Spinal cord (tissue), 10 donors: ENCODE measurements around the gene STAG1. TPM values are rescaled to one million over a fixed set of nuclear protein-coding genes. Genes with fewer than 3 reads are reported as not detected.
"Not testable (repeated sequence)": the region's sequence is repeated elsewhere in the genome, so short reads cannot be mapped to it uniquely, and the experiment has no call there.

Source experiments
- DNase-seq, 6 donors: peaks; one replicate each; pipeline versions ENCODE4 v3.0.0 to v3.0.0-alpha.2; 2013 to 2015; ENCODE audit warnings: low spot score in 6 of 6, low read depth in 4 of 6
- H3K27ac ChIP-seq: one replicate; pipeline ENCODE4 v1.5.1; 2013; ENCODE audit warnings: low read depth, low read length, control low read depth
- H3K27me3 ChIP-seq: one replicate; pipeline ENCODE4 v1.6.1; 2013; ENCODE audit warnings: low read length; ENCODE audit not compliant: control insufficient read depth, insufficient read depth
- H3K36me3 ChIP-seq: one replicate; pipeline ENCODE4 v1.6.1; 2013; ENCODE audit warnings: low read length; ENCODE audit not compliant: control insufficient read depth, insufficient read depth
- H3K4me1 ChIP-seq: one replicate; pipeline ENCODE4 v1.6.1; 2013; ENCODE audit warnings: low read length; ENCODE audit not compliant: control insufficient read depth, insufficient read depth
- H3K4me3 ChIP-seq: one replicate; pipeline ENCODE4 v1.5.1; 2013; ENCODE audit warnings: low read depth, low read length, control low read depth
- H3K9me3 ChIP-seq: one replicate; pipeline ENCODE4 v1.6.1; 2013; ENCODE audit warnings: low read length; ENCODE audit not compliant: control insufficient read depth, insufficient read depth
- WGBS: methylation state at CpG from one replicate; pipeline ENCODE4 v1.1.5; 2013; ENCODE audit warnings: missing lambda C conversion rate; ENCODE audit not compliant: insufficient coverage; 5-methylcytosine and 5-hydroxymethylcytosine counted together
- long read RNA-seq, 4 donors: transcript quantifications; one replicate each; lab custom pipeline, GENCODE V29; 2026
- polyA plus RNA-seq, 2 donors: library from polyadenylated mRNA; unstranded; fragments of 120-200 nt; gene quantifications; one replicate each; pipeline ENCODE4 v1.2.1, GENCODE V29; 2013; ENCODE audit not compliant: insufficient read length in 2 of 2
- total RNA-seq, 2 donors: library from RNA; depleted of rRNA in 1 of 2; stranded (reverse); fragments of 120-200 nt in 1 of 2; fragments of >200 nt in 1 of 2; gene quantifications; one replicate each; pipeline versions ENCODE4 v1.2.3 to v1.2.4, GENCODE V29; 2013 to 2014
- donor health status: healthy.

The STAG1 gene
- 10 to 100 TPM; 57.0 to 77.4 TPM for total RNA-seq
- polyA plus RNA-seq = 10 to 100 TPM; 24.8 to 32.9 TPM
- long read RNA-seq, donor 1, full-length matches to known transcripts = 1 of 1 reads
- long read RNA-seq, donor 1, partial matches to known transcripts = 0 of 1 reads
- long read RNA-seq, donor 1, other reads (novel, unspliced or antisense) = 0 of 1 reads
- long read RNA-seq, donor 2, full-length matches to known transcripts = 1 of 1 reads
- long read RNA-seq, donor 2, partial matches to known transcripts = 0 of 1 reads
- long read RNA-seq, donor 2, other reads (novel, unspliced or antisense) = 0 of 1 reads
- long read RNA-seq, donor 3 = 0 reads
- long read RNA-seq, donor 4, full-length matches to known transcripts = 1 of 1 reads
- long read RNA-seq, donor 4, partial matches to known transcripts = 0 of 1 reads
- long read RNA-seq, donor 4, other reads (novel, unspliced or antisense) = 0 of 1 reads

DNA sequence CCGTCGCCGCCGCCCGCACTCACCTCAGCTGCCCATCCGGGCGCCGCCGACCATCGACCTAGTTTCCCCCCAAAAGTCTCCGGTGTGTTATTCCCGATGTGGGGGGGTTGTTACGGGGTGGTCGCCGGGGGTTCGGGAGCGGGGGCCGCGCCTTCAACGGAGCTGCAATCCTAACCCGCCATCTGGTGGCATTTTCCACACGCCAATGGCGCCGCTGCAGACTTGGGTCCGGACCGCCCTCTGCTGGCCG, at the start of gene STAG1:
STAG1 (minus strand) TSS at position 207 of the 250 bp plus-strand sequence. CDS start 121,480 bp downstream, outside the sequence.
- Histone ChIP-seq H3K36me3 (no peaks in the 10 kb centered on the region), H3K4me1 (peaks cover 10% of the 10 kb centered on the region), H3K27ac (peak within 1 kb of the TSS; percentile 99), H3K9me3 (no peaks in the 10 kb centered on the region), H3K27me3 (no peaks in the 10 kb centered on the region), H3K4me3 (peak within 1 kb of the TSS; percentile 71)
- WGBS = under 1% methylated on average over 18 of the region's 27 CpGs
- peak in 1 of 6 donors; percentile 97 for DNase-seq

GRCh38 chr3:136801146-136801545, 49.0 kb upstream of the STAG1 start:
- H3K4me1 ChIP-seq, H3K27me3 ChIP-seq, H3K27ac ChIP-seq, H3K36me3 ChIP-seq, DNase-seq, H3K4me3 ChIP-seq, H3K9me3 ChIP-seq: not testable (repeated sequence)
- WGBS = 96% methylated on average over 7 of the region's 10 CpGs

GRCh38 chr3:136792556-136793330, 40.6 kb upstream of the STAG1 start:
- Histone ChIP-seq H3K4me1 (peaks cover 14% of the 10 kb centered on the region), H3K27ac (peak overlapping the region; percentile 64), H3K27me3 (no peaks in the 10 kb centered on the region), H3K36me3 (no peaks in the 10 kb centered on the region), H3K9me3 (no peaks in the 10 kb centered on the region), H3K4me3 (no peak overlapping the region)
- WGBS = no CpG with 5 or more reads among the region's 4 CpGs
- DNase-seq = peak in 4 of 6 donors; percentile 45 to 85 (median 74)

GRCh38 chr3:136790786-136791185, 38.6 kb upstream of the STAG1 start:
- no peaks in the 10 kb centered on the region for H3K9me3 ChIP-seq
- no peaks in the 10 kb centered on the region for H3K36me3 ChIP-seq
- no peak for DNase-seq
- WGBS = 82% methylated on average over 3 of the region's 3 CpGs
- H3K27ac ChIP-seq = no peak overlapping the region
- H3K4me3 ChIP-seq = no peak overlapping the region
- H3K27me3 ChIP-seq = no peaks in the 10 kb centered on the region
- peaks cover 17% of the 10 kb centered on the region for H3K4me1 ChIP-seq

DNA sequence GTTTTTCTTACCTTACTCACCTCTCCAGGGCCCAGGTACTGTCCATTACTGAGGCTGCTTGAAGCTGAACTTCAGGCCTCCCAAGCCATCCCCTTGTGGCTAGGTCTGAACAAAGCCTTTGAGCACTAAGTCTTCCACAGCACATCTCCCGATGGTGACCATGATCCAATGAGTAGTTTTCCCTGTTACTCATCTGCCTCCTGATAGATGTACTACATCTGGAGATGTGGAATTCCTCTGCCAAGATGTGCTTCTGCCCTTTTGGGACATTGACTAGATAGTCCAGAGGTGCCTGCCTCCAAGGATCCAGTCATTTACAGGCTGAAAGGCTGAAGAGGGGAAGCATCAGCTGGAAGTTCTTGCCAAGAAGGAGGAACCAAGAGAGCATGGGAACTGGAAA, 37.8 kb upstream of the STAG1 start:
- no peak for DNase-seq
- no peaks in the 10 kb centered on the region for H3K9me3 ChIP-seq
- no peaks in the 10 kb centered on the region for H3K36me3 ChIP-seq
- no peak overlapping the region for H3K4me3 ChIP-seq
- no peaks in the 10 kb centered on the region for H3K27me3 ChIP-seq
- peaks cover 17% of the 10 kb centered on the region for H3K4me1 ChIP-seq
- no peak overlapping the region for H3K27ac ChIP-seq
- no CpG with 5 or more reads among the region's 1 CpG for WGBS

- Histone ChIP-seq H3K4me1 (peaks cover 17% of the 10 kb centered on the region), H3K27me3 (no peaks in the 10 kb centered on the region), H3K4me3 (no peak overlapping the region), H3K9me3 (no peaks in the 10 kb centered on the region), H3K27ac (no peak overlapping the region), H3K36me3 (no peaks in the 10 kb centered on the region)
- no peak for DNase-seq
- 80% methylated on average over 1 of the region's 1 CpG for WGBS
Observed at GRCh38 chr3:136788154-136788553, 36.0 kb upstream of the STAG1 start.

GRCh38 chr3:136787349-136787748, 35.2 kb upstream of the STAG1 start:
- no CpG with 5 or more reads among the region's 2 CpGs for WGBS
- H3K36me3 ChIP-seq = no peaks in the 10 kb centered on the region
- peaks cover 11% of the 10 kb centered on the region for H3K4me1 ChIP-seq
- peak in 2 of 6 donors; percentile 42 to 43 for DNase-seq
- peak overlapping the region; percentile 50 for H3K27ac ChIP-seq
- no peak overlapping the region for H3K4me3 ChIP-seq
- H3K9me3 ChIP-seq = no peaks in the 10 kb centered on the region
- no peaks in the 10 kb centered on the region for H3K27me3 ChIP-seq

- no peak for DNase-seq
- 77% methylated on average over 3 of the region's 5 CpGs for WGBS
Observed at GRCh38 chr3:136783708-136784191, 31.6 kb upstream of the STAG1 start.

DNA sequence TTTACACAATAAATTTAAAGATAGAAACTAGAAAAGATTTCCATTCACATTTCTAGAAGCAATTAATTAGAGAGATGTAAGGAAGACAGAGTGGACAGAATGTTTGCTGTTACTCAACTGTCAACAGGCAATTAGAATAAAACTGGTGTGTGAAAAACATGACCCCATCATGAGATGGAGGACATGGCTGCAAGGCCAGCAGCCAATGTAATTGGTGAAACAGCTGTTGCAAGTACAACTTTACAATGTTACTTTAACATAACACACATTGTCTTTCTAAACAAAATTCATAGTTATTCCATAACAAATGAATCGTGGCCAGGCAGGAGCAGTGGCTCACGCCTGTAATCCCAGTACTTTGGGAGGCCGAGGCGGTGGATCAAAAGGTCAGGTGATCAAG, 28.6 kb upstream of the STAG1 start:
- 98% methylated on average over 4 of the region's 4 CpGs for WGBS
- DNase-seq = no peak

More at GRCh38 chr3:136783708-136784191, 31.6 kb upstream of the STAG1 start:
- Histone ChIP-seq H3K9me3 (no peaks in the 10 kb centered on the region), H3K36me3 (no peaks in the 10 kb centered on the region), H3K27me3 (no peaks in the 10 kb centered on the region), H3K4me3 (no peak overlapping the region), H3K4me1 (peaks cover 3% of the 10 kb centered on the region), H3K27ac (no peak overlapping the region)

More for the DNA sequence above, 28.6 kb upstream of the STAG1 start:
- Histone ChIP-seq H3K36me3 (no peaks in the 10 kb centered on the region), H3K27me3 (no peaks in the 10 kb centered on the region), H3K27ac (no peak overlapping the region), H3K9me3 (no peaks in the 10 kb centered on the region), H3K4me3 (no peak overlapping the region), H3K4me1 (no peaks in the 10 kb centered on the region)
